Sigmoid colon (tissue), 4 donors: ENCODE results near the gene GPR15LG.
A peak's percentile ranks its signal among the peaks of the same experiment; 100 is the strongest.
"Not testable (repeated sequence)": the region's sequence is repeated elsewhere in the genome, so short reads cannot be mapped to it uniquely, and the experiment has no call there.

ENCODE experiments used
- POLR2A ChIP-seq, 2 donors: fragments of 450-650 bp; IDR thresholded peaks; one replicate each; pipeline ENCODE4 v1.6.1; 2016; ENCODE audit warnings: antibody characterized with exemption in 2 of 2, mild to moderate bottlenecking in 2 of 2, moderate library complexity in 2 of 2
- POLR2AphosphoS5 ChIP-seq, 4 donors: sonication (generic); formaldehyde crosslinking; IDR thresholded peaks; one replicate each; pipeline ENCODE4 v1.6.1; 2017; ENCODE audit warnings: antibody characterized with exemption in 4 of 4
- TF ChIP-seq, protein P1 (sequence below), 4 experiments: fragments of 450-650 bp in 3 of 4; fragments of 200-600 bp in 1 of 4; IDR thresholded peaks; one replicate each; pipeline ENCODE4 v1.5.1; 2016 to 2019; ENCODE audit warnings: antibody characterized with exemption in 4 of 4, mild to moderate bottlenecking in 3 of 4, moderate library complexity in 2 of 4

DNA sequence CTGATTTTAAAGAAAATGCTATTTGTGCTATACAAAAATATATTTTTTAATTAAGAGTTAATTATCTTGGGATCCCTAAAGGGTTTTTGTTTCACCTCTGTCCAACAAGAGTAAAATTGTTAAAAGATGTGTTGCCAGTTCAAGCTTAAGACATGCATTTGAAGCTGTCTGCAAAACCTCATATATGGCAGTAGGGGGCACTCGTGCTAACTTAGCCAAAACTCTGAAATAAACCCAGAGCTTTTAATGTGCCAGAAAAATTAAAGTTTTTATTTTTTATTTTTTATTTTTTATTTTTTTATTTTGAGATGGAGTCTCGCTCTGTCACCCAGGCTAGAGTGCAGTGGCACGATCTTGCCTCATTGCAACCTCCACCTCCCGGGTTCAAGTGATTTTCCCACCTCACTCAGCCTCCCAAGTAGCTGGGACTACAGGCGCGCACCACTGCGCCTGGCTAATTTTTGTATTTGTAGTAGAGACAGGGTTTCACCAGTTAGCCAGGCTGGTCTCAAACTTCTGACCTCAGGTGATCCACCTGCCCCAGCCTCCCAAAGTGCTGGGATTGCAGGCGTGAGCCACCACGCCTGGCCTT, 25.5 kb upstream of the GPR15LG start:
- not testable (repeated sequence) for TF ChIP-seq POLR2A, POLR2AphosphoS5 (IDR thresholded peaks at IDR 0.05)
- TF ChIP-seq, protein P1, sequence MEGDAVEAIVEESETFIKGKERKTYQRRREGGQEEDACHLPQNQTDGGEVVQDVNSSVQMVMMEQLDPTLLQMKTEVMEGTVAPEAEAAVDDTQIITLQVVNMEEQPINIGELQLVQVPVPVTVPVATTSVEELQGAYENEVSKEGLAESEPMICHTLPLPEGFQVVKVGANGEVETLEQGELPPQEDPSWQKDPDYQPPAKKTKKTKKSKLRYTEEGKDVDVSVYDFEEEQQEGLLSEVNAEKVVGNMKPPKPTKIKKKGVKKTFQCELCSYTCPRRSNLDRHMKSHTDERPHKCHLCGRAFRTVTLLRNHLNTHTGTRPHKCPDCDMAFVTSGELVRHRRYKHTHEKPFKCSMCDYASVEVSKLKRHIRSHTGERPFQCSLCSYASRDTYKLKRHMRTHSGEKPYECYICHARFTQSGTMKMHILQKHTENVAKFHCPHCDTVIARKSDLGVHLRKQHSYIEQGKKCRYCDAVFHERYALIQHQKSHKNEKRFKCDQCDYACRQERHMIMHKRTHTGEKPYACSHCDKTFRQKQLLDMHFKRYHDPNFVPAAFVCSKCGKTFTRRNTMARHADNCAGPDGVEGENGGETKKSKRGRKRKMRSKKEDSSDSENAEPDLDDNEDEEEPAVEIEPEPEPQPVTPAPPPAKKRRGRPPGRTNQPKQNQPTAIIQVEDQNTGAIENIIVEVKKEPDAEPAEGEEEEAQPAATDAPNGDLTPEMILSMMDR (IDR thresholded peaks at IDR 0.05) = peak; percentile 7 to 61 (median 48)
